ENCODE measurements around the gene RNF222. TPM values are rescaled to one million over a fixed set of nuclear protein-coding genes. Genes with fewer than 3 reads are reported as not detected.

The RNF222 gene
- total RNA-seq, 1 experiment from 2014 or later, result not detected

DNA sequence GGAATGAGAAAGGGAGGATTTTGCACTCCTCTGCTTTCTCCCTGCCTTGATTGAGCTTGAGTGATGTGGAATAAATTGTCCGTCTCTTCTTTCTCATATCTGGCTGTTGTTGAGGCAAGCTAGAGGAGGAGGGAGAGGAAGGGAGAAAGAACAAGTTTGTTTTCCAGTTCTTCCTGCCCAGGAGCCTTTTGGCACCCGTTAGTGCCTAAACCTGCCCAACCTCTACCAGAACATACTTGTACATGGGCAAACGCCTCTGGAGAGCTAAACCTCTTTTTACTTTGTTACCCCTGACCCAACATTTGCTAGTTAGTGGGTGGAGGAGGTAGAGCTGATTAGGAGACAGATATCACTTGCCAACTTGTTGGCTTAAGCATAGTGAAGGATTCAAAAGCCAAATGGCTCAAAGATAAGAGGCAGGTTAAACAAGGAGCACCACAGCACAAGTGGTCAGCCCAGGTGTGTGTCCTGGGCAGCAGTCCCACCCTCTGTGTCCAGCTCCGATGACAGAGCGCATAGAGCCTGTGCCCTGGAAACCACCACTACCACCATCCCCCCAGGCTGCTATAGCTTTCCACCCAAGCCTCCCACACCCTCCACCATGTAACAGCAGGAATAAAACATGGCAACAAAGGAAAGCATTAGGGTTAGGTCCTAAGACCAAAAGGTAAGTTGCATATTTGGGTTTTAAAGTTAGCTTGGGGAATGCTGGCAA is 51.5 kb downstream of the RNF222 start:
- DNase-seq (ENCODE audit: low spot score), result no peak

DNA sequence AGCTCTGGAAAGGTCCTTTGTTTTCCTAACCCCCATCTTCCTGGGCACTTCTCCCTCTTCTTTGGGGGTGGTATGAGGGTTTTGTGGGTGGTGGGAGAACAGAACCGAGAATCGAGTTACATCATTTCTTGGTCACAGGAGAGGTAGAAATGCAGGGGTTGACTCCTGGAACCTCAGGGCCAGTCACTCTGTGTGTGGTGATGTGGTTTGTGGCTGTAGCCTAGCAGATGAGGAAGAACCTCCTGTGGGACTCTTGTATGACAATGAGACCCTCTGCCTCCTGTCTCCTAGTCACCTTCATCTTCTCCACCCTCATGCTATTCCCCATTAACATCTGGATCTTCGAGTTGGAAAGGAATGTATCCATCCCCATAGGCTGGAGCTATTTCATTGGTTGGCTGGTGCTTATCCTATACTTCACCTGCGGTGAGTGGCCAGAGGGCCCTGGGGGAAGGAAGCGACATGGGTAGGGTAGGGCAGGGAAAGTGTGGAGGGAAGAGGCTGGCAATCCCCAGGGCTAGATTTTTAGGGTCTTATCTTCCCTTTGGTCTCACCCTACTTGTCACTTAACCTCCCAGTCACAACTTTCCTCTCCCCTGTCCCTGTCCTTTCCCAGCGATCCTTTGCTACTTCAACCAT is 52.5 kb downstream of the RNF222 start:
- DNase-seq (ENCODE audit: low spot score), result no peak

DNA sequence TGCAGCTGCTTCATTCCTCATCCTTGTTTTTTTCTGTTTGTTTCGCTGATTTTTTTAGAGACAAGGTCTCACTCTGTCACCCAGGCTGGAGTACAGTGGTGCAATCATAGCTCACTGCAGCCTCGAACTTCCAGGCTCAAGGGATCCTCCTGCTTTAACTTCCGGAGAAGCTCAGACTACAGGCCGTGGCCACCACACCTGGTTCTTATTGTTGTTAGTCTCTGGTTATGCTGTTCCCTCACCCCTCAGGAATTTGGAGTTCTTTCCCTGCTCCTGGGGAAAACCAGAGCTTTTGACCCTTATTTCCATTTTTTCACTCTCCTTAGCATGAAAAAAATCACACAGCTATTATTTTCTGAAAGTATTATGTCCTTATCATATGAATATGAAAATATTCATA is 56.2 kb downstream of the RNF222 start:
- DNase-seq (ENCODE audit: low spot score), result no peak

Other genes with a start within 250 kb of the RNF222 start
- 6.9 and 7.5 TPM in 2 replicates for gene PER1, start 245.4 kb downstream of the RNF222 start, total RNA-seq (2014; rRNA removed; shearing (Covaris generic))
- 1.9 and 4.3 TPM in 2 replicates for gene VAMP2, start 234.9 kb downstream of the RNF222 start, total RNA-seq (2014; rRNA removed; shearing (Covaris generic))
- 35.8 and 39.3 TPM in 2 replicates for gene TMEM107, start 221.4 kb downstream of the RNF222 start, total RNA-seq (2014; rRNA removed; shearing (Covaris generic))
- 8.8 and 10.9 TPM in 2 replicates for gene BORCS6, start 207.6 kb downstream of the RNF222 start, total RNA-seq (2014; rRNA removed; shearing (Covaris generic))
- 110 and 114 TPM in 2 replicates for gene AURKB, start 187.3 kb downstream of the RNF222 start, total RNA-seq (2014; rRNA removed; shearing (Covaris generic))
- 3.2 and 7.7 TPM in 2 replicates for gene CTC1, start 149.8 kb downstream of the RNF222 start, total RNA-seq (2014; rRNA removed; shearing (Covaris generic))
- 28.0 and 29.3 TPM in 2 replicates for gene PFAS, start 148.5 kb downstream of the RNF222 start, total RNA-seq (2014; rRNA removed; shearing (Covaris generic))
- gene RANGRF, start 109.2 kb downstream of the RNF222 start, total RNA-seq (2014; rRNA removed; shearing (Covaris generic)), result 12.1 and 17.4 TPM in 2 replicates
- 0.60 and 3.2 TPM in 2 replicates for gene SLC25A35, start 102.4 kb downstream of the RNF222 start, total RNA-seq (2014; rRNA removed; shearing (Covaris generic))
- gene ARHGEF15, start 87.6 kb downstream of the RNF222 start, total RNA-seq (2014; rRNA removed; shearing (Covaris generic)), result not detected in 2 replicates
- not detected in 2 replicates for gene ODF4, start 58.0 kb downstream of the RNF222 start, total RNA-seq (2014; rRNA removed; shearing (Covaris generic))
- gene RPL26, start 14.6 kb downstream of the RNF222 start, total RNA-seq (2014; rRNA removed; shearing (Covaris generic)), result 4,408 and 5,921 TPM in 2 replicates
- 38.4 and 48.0 TPM in 2 replicates for gene NDEL1, start 38.1 kb upstream of the RNF222 start, total RNA-seq (2014; rRNA removed; shearing (Covaris generic))
- 47.1 and 72.1 TPM in 2 replicates for gene MYH10, start 232.9 kb upstream of the RNF222 start, total RNA-seq (2014; rRNA removed; shearing (Covaris generic))